ENCODE results near the gene MYBPHL. TPM values are rescaled to one million over a fixed set of nuclear protein-coding genes. Genes with fewer than 3 reads are reported as not detected.
A peak's percentile ranks its signal among the peaks of the same experiment; 100 is the strongest.

Gene MYBPHL
- total RNA-seq, 4 donors from 2014 or later = not detected

DNA sequence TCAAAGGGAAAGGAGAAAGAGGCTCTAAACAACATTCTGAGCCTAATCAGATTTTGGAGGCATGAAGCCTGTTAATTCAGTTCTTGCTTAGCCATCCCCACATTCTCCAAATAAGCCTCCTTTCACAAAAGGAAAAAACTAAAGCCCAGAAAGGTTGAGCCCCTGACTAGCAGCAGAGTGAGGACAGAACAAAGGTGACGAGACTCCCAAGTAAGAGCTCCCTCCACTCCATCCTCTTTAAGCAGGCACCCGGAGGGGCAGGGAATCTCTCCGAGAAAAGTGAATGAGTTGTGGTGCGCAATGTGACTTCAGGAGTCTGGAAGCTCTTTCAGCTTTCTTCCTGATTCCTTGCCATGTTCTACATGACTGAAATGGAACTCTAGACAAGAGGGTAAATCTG is 43.4 kb upstream of the MYBPHL start:
- H3K36me3 ChIP-seq = peaks cover 64 to 99% (median 94%) of the 10 kb centered on the region in 4 donors
- WGBS = 93% methylated on average over 4 of the region's 4 CpGs

DNA sequence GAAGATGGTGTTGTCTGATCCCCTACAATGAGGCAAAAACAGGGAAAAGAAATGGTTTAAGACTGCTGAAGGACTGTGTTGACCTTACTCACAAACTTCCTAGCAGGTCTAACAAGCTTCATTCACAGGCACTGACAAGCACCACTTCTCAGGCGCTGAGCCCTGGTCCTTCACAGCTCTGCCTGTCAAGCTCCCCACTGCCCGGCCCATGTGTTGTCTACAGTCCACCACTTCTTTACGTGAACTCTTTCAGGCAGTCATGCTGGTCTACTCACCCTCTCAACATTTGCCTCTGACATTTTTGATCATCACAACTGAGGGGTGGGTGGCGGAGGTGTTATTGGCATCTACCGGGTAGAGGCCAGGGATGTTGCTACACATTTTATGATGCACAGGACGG is 40.7 kb upstream of the MYBPHL start:
- Histone ChIP-seq H3K4me1 (peaks cover 0 to 4% (median 0%) of the 10 kb centered on the region in 4 donors), H3K27me3 (no peaks in the 10 kb centered on the region), H3K4me3 (no peak overlapping the region), H3K27ac (replicated peaks in 1 of 4) (no peak overlapping the region), H3K36me3 (peaks cover 54 to 100% (median 95%) of the 10 kb centered on the region in 4 donors), H3K9me3 (no peaks in the 10 kb centered on the region)
- peak; percentile 70 for DNase-seq (ENCODE audit: extremely low spot score)
- intact Hi-C loops (cut with DNase I) = no loop called here
- WGBS = 93% methylated on average over 6 of the region's 6 CpGs
- TF ChIP-seq, protein P1, sequence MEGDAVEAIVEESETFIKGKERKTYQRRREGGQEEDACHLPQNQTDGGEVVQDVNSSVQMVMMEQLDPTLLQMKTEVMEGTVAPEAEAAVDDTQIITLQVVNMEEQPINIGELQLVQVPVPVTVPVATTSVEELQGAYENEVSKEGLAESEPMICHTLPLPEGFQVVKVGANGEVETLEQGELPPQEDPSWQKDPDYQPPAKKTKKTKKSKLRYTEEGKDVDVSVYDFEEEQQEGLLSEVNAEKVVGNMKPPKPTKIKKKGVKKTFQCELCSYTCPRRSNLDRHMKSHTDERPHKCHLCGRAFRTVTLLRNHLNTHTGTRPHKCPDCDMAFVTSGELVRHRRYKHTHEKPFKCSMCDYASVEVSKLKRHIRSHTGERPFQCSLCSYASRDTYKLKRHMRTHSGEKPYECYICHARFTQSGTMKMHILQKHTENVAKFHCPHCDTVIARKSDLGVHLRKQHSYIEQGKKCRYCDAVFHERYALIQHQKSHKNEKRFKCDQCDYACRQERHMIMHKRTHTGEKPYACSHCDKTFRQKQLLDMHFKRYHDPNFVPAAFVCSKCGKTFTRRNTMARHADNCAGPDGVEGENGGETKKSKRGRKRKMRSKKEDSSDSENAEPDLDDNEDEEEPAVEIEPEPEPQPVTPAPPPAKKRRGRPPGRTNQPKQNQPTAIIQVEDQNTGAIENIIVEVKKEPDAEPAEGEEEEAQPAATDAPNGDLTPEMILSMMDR (IDR thresholded peaks at IDR 0.05) = no peak
- no peak for TF ChIP-seq POLR2AphosphoS5 (IDR thresholded peaks at IDR 0.05)
- TF ChIP-seq EP300 (IDR thresholded peaks at IDR 0.05) = no peak
- TF ChIP-seq POLR2A (IDR thresholded peaks at IDR 0.05; ENCODE audit: low read depth) = no peak

More for the DNA sequence above, 43.4 kb upstream of the MYBPHL start:
- no peak overlapping the region for H3K4me3 ChIP-seq
- H3K27me3 ChIP-seq = no peaks in the 10 kb centered on the region
- H3K9me3 ChIP-seq = no peaks in the 10 kb centered on the region
- intact Hi-C loops (cut with DNase I) = loop anchor here (5.0 kb wide), 1 partner anchor 52 kb away; no protein-coding TSS in a partner anchor
- no peaks in the 10 kb centered on the region for H3K4me1 ChIP-seq
- no peak for TF ChIP-seq POLR2A (IDR thresholded peaks at IDR 0.05; ENCODE audit: low read depth)
- no peak for TF ChIP-seq POLR2AphosphoS5 (IDR thresholded peaks at IDR 0.05)
- no peak for TF ChIP-seq EP300 (IDR thresholded peaks at IDR 0.05)
- TF ChIP-seq, protein P1 (IDR thresholded peaks at IDR 0.05) = no peak
- no peak overlapping the region for H3K27ac ChIP-seq (replicated peaks in 1 of 4)
- no peak for DNase-seq (ENCODE audit: extremely low spot score)

DNA sequence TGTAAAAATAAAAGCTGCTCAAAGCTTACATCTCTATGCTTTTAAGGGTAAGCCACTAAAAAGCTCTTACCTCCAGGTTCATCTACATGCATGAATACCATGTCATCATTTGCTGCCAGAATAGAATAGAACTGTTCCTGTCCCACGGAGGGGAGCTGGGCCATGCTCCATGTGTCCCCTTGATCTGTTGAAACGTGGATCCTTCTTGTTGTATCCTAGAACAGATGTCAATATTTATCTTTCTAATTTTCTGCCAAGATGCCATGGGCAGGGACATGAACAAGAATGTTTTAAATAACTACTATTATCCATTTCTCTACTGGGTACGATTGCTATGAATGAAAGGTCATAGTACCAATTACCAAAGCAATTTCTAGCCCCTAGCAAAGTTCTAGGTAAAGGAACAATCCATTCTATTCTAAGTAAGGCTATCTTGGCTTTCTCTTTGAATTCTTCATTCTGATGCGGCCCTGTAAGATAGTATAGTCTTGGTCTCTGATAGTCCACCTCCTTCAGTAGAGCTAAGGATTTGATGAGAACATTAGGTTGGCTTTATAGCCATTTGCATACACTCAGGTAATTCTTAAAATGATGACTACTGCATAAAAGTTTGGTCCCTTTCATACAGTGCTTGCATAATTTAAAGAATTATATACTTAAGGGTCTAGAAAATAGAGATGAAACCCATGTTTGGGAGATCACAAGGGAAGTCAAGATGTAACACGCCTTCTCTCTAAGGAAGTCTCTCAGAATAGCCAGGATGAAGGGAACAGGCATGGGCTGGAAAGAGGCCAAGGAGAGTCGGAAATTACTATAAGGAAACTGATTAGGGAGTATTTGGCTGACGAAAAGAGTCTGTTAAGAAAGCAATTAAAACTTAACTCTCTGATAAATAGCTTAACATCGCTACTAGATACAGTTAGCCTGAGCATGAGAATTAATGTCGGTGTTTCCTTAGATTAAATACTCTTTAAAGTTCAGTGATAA is 35.4 kb upstream of the MYBPHL start:
- no peak overlapping the region for H3K4me3 ChIP-seq
- 58% methylated on average over 9 of the region's 9 CpGs for WGBS
- peak; percentile 68 for DNase-seq (ENCODE audit: extremely low spot score)
- TF ChIP-seq, protein P1 (IDR thresholded peaks at IDR 0.05) = no peak
- TF ChIP-seq POLR2AphosphoS5 (IDR thresholded peaks at IDR 0.05) = no peak
- no peak for TF ChIP-seq EP300 (IDR thresholded peaks at IDR 0.05)
- TF ChIP-seq POLR2A (IDR thresholded peaks at IDR 0.05; ENCODE audit: low read depth) = no peak
- intact Hi-C loops (cut with DNase I) = no loop called here
- peaks cover 0 to 4% (median 0%) of the 10 kb centered on the region in 4 donors for H3K4me1 ChIP-seq
- peaks cover 67 to 100% (median 97%) of the 10 kb centered on the region in 4 donors for H3K36me3 ChIP-seq
- H3K27me3 ChIP-seq = no peaks in the 10 kb centered on the region
- H3K27ac ChIP-seq (replicated peaks in 1 of 4) = no peak overlapping the region
- H3K9me3 ChIP-seq = no peaks in the 10 kb centered on the region

- whole genome bisulfite sequencing = 98% methylated on average over 3 of the region's 3 CpGs
- no peaks in the 10 kb centered on the region for H3K27me3 ChIP-seq
- H3K36me3 ChIP-seq = peaks cover 80 to 100% (median 97%) of the 10 kb centered on the region in 4 donors
- peaks cover 0 to 4% (median 0%) of the 10 kb centered on the region in 4 donors for H3K4me1 ChIP-seq
- no peak for DNase-seq (ENCODE audit: extremely low spot score)
- TF ChIP-seq POLR2A (IDR thresholded peaks at IDR 0.05; ENCODE audit: low read depth) (no peak), EP300 (IDR thresholded peaks at IDR 0.05) (no peak), POLR2AphosphoS5 (IDR thresholded peaks at IDR 0.05) (no peak)
- TF ChIP-seq, protein P1 (IDR thresholded peaks at IDR 0.05) = no peak
- intact Hi-C loops (cut with DNase I) = no loop called here
- no peak overlapping the region for H3K27ac ChIP-seq (replicated peaks in 1 of 4)
- no peak overlapping the region for H3K4me3 ChIP-seq
- no peaks in the 10 kb centered on the region for H3K9me3 ChIP-seq
These were observed 31.8 kb upstream of the MYBPHL start for GRCh38 chr1:109338608-109339007.
